GM23338 (cell line): Measurements from ENCODE around the gene TAGLN3. TPM values are rescaled to one million over a fixed set of nuclear protein-coding genes. Genes with fewer than 3 reads are reported as not detected.

Source experiments
- ATAC-seq: fragments of 200-7000 bp; cut with Tn5 transposase; 3 replicates; pipeline ENCODE4 v1.9.1; 2020
- DNase-seq: peaks from one replicate; pipeline ENCODE4 v3.0.0-alpha.2; 2015; ENCODE audit warnings: low spot score
- H2AFZ ChIP-seq: fragments of 200-600 bp; sonication (generic); 2 replicates; pipeline ENCODE4 v1.8.0; 2016; ENCODE audit warnings: antibody characterized with exemption, mild to moderate bottlenecking, moderate library complexity
- H3F3A ChIP-seq: fragments of 200-600 bp; sonication (generic); replicated peaks from 2 replicates; pipeline ENCODE4 v1.8.0; 2017; ENCODE audit warnings: antibody characterized with exemption, mixed run types, low read depth
- H3K27ac ChIP-seq: fragments of 200-600 bp; sonication (generic); 2 replicates; pipeline ENCODE4 v1.6.1; 2016; ENCODE audit warnings: low read depth
- H3K27me3 ChIP-seq: fragments of 200-600 bp; sonication (generic); 2 replicates; pipeline ENCODE4 v1.8.0; 2016; ENCODE audit warnings: mild to moderate bottlenecking, mixed run types, moderate library complexity; ENCODE audit not compliant: insufficient read depth
- H3K36me3 ChIP-seq: fragments of 200-600 bp; sonication (generic); 2 replicates; pipeline ENCODE4 v1.8.0; 2016; ENCODE audit warnings: mild to moderate bottlenecking; ENCODE audit not compliant: insufficient read depth
- H3K4me1 ChIP-seq: fragments of 200-600 bp; sonication (generic); 2 replicates; pipeline ENCODE4 v1.8.0; 2016; ENCODE audit warnings: mild to moderate bottlenecking, moderate library complexity; ENCODE audit not compliant: insufficient read depth
- H3K4me2 ChIP-seq: fragments of 200-600 bp; sonication (generic); 2 replicates; pipeline ENCODE4 v1.7.1; 2017; ENCODE audit warnings: mixed run types
- H3K4me3 ChIP-seq: fragments of 200-600 bp; sonication (generic); 2 replicates; pipeline ENCODE4 v1.6.1; 2016; ENCODE audit warnings: mixed run types
- H3K79me2 ChIP-seq: fragments of 200-600 bp; sonication (generic); replicated peaks from 2 replicates; pipeline ENCODE4 v1.8.0; 2017; ENCODE audit warnings: mild to moderate bottlenecking; ENCODE audit not compliant: insufficient read depth
- H3K9me2 ChIP-seq: fragments of 200-600 bp; sonication (generic); 2 replicates; pipeline ENCODE4 v1.8.0; 2017; ENCODE audit not compliant: insufficient read depth
- H4K20me1 ChIP-seq: fragments of 200-600 bp; sonication (generic); replicated peaks from 2 replicates; pipeline ENCODE4 v1.8.0; 2017; ENCODE audit warnings: mild to moderate bottlenecking; ENCODE audit not compliant: insufficient read depth
- H3K27ac Mint-ChIP-seq: 2 replicates; pipeline ENCODE4 v1.8.0; 2020; ENCODE audit warnings: inconsistent platforms, mild to moderate bottlenecking, moderate library complexity, mixed read lengths
- H3K27me3 Mint-ChIP-seq: 3 replicates; pipeline ENCODE4 v1.8.0; 2022; ENCODE audit warnings: low read depth, mild to moderate bottlenecking, moderate library complexity, mixed read lengths, inconsistent platforms; ENCODE audit not compliant: insufficient read depth, poor library complexity
- H3K36me3 Mint-ChIP-seq: 3 replicates; pipeline ENCODE4 v1.8.0; 2021; ENCODE audit warnings: low read depth, mild to moderate bottlenecking, inconsistent platforms, moderate library complexity, mixed read lengths
- H3K4me1 Mint-ChIP-seq: 3 replicates; pipeline ENCODE4 v1.8.0; 2020; ENCODE audit warnings: mild to moderate bottlenecking, inconsistent platforms, mixed read lengths
- H3K4me3 Mint-ChIP-seq: 3 replicates; pipeline ENCODE4 v1.8.0; 2021; ENCODE audit warnings: moderate library complexity, mild to moderate bottlenecking, inconsistent platforms, mixed read lengths
- H3K9me3 Mint-ChIP-seq: 3 replicates; pipeline ENCODE4 v1.8.0; 2020; ENCODE audit warnings: moderate library complexity, mild to moderate bottlenecking, inconsistent platforms, mixed read lengths
- CREB1 ChIP-seq: fragments of 250-450 bp; sonication (Bioruptor Pico); IDR thresholded peaks from 2 replicates; pipeline ENCODE4 v1.5.0; 2020; ENCODE audit warnings: low read depth, mild to moderate bottlenecking, moderate library complexity
- CTCF ChIP-seq, 2 experiments: fragments of 200-600 bp in 1 of 2; sonication (generic) in 1 of 2; conservative IDR thresholded peaks; 2 replicates each; pipeline versions ENCODE4 v1.5.1 to v1.6.1; 2016 to 2017; ENCODE audit warnings: antibody characterized with exemption in 2 of 2, low read depth in 2 of 2, mild to moderate bottlenecking in 2 of 2, moderate library complexity in 1 of 2
- ETS1 ChIP-seq: IDR thresholded peaks from 2 replicates; pipeline ENCODE4 v1.6.1; 2016; ENCODE audit warnings: antibody characterized with exemption
- EZH2phosphoT487 ChIP-seq: fragments of 200-600 bp; sonication (generic); IDR thresholded peaks from one replicate; pipeline ENCODE4 v1.8.1; 2018; ENCODE audit warnings: antibody characterized with exemption; ENCODE audit not compliant: unreplicated experiment
- JUNB ChIP-seq: IDR thresholded peaks from one replicate; pipeline ENCODE4 v1.6.1; 2016; ENCODE audit warnings: antibody characterized with exemption; ENCODE audit not compliant: unreplicated experiment
- POLR2AphosphoS5 ChIP-seq: IDR thresholded peaks from 2 replicates; pipeline ENCODE4 v1.6.1; 2016; ENCODE audit warnings: antibody characterized with exemption, low read depth
- STAT1 ChIP-seq: IDR thresholded peaks from one replicate; pipeline ENCODE4 v1.6.1; 2016; ENCODE audit warnings: antibody characterized with exemption; ENCODE audit not compliant: unreplicated experiment
- ZNF331 ChIP-seq: fragments of 250-450 bp; sonication (Bioruptor Pico); IDR thresholded peaks from 2 replicates; pipeline ENCODE4 v1.5.0; 2020; ENCODE audit warnings: low read depth, mild to moderate bottlenecking, moderate library complexity
- ZNF462 ChIP-seq: fragments of 250-450 bp; sonication (Bioruptor Pico); IDR thresholded peaks from 2 replicates; pipeline ENCODE4 v1.5.0; 2020; ENCODE audit warnings: mild to moderate bottlenecking, moderate library complexity
- long read RNA-seq: library from polyadenylated mRNA; unstranded; transcript quantifications from one replicate; pipeline ENCODE4 v2.0.0, GENCODE V29; 2020; ENCODE audit not compliant: unreplicated experiment
- polyA plus RNA-seq: library from polyadenylated mRNA; unstranded; fragments of >200 nt; fragmentation: Nextera tagmentation; extraction: Ambion mirVana; gene quantifications from 2 replicates; pipeline ENCODE4 v1.2.1, GENCODE V29; 2016
- total RNA-seq: library from RNA; depleted of rRNA; stranded (reverse); fragments of >200 nt; shearing (Covaris generic); gene quantifications from 2 replicates; pipeline ENCODE4 v1.2.3, GENCODE V29; 2014; rRNA removed

Gene TAGLN3
- total RNA-seq (6.8 and 8.2 TPM in 2 replicates), polyA plus RNA-seq (12.6 and 13.0 TPM in 2 replicates)
- long read RNA-seq, partial matches to known transcripts, result 0 of 4 reads
- long read RNA-seq, other reads (novel, unspliced or antisense), result 0 of 4 reads

GRCh38 chr3:111998636-111999483, at the start of gene TAGLN3:
TSS of gene TAGLN3 (plus strand) at chr3:111998922. CDS start at chr3:111999423, 501 bp downstream.
- no peaks in the 10 kb centered on the region for H3K79me2 ChIP-seq
- H3K4me3 Mint-ChIP-seq, result peak within 1 kb of the TSS; percentile 92
- DNase-seq, result peak; percentile 78
- peaks cover 27% of the 10 kb centered on the region for H3K4me1 Mint-ChIP-seq
- H4K20me1 ChIP-seq, result no peaks in the 10 kb centered on the region; the same call in 1 of the 2 replicates
- H3K9me3 Mint-ChIP-seq, result no peaks in the 10 kb centered on the region
- peak within 1 kb of the TSS; percentile 80 for H3K4me3 ChIP-seq
- no peak within 1 kb of the TSS for H3K27ac ChIP-seq
- H3K27me3 ChIP-seq, result peaks cover 22% of the 10 kb centered on the region
- TF ChIP-seq POLR2AphosphoS5, result peak; percentile 78
- no peak for TF ChIP-seq STAT1
- no peak for TF ChIP-seq ETS1
- H3K4me1 ChIP-seq, result peaks cover 22% of the 10 kb centered on the region
- H3K9me2 ChIP-seq, result no peaks in the 10 kb centered on the region
- peak within 1 kb of the TSS; percentile 85 for H3K4me2 ChIP-seq
- no peaks in the 10 kb centered on the region for H3K36me3 ChIP-seq
- H3K36me3 Mint-ChIP-seq, result peaks cover 11% of the 10 kb centered on the region; the same call in 1 of the 3 replicates
- H3K27ac Mint-ChIP-seq, result no peak within 1 kb of the TSS
- peak; percentile 86 for ATAC-seq
- H3K27me3 Mint-ChIP-seq, result peaks cover 21% of the 10 kb centered on the region
- peak within 1 kb of the TSS; percentile 98 for H2AFZ ChIP-seq
- no peaks in the 10 kb centered on the region for H3F3A ChIP-seq

GRCh38 chr3:111949712-111950111, 49.0 kb upstream of the TAGLN3 start:
- Histone ChIP-seq H3K9me2 (no peaks in the 10 kb centered on the region), H3F3A (no peaks in the 10 kb centered on the region), H3K27ac (no peak overlapping the region), H3K36me3 (no peaks in the 10 kb centered on the region), H4K20me1 (no peaks in the 10 kb centered on the region), H3K4me3 (no peak overlapping the region), H3K4me1 (peaks cover 8% of the 10 kb centered on the region; the same call in 1 of the 2 replicates), H3K4me2 (no peak overlapping the region), H3K27me3 (no peaks in the 10 kb centered on the region), H3K79me2 (no peaks in the 10 kb centered on the region), H2AFZ (no peak overlapping the region)
- H3K27ac Mint-ChIP-seq, result no peak overlapping the region
- H3K27me3 Mint-ChIP-seq, result no peaks in the 10 kb centered on the region
- peaks cover 14% of the 10 kb centered on the region for H3K4me1 Mint-ChIP-seq
- no peaks in the 10 kb centered on the region for H3K9me3 Mint-ChIP-seq
- DNase-seq, result no peak
- TF ChIP-seq JUNB, result no peak
- TF ChIP-seq CREB1, result no peak
- TF ChIP-seq POLR2AphosphoS5, result no peak
- no peak for TF ChIP-seq CTCF (conservative IDR thresholded peaks at IDR 0.05; ENCODE audit: low read depth in 2 of 2)
- no peak for TF ChIP-seq ZNF331
- no peak for TF ChIP-seq ZNF462 (CRISPR knock-in tag)
- TF ChIP-seq EZH2phosphoT487, result no peak
- TF ChIP-seq STAT1, result no peak
- no peaks in the 10 kb centered on the region; the same call in 2 of the 3 replicates for H3K36me3 Mint-ChIP-seq
- ATAC-seq, result no peak
- no peak overlapping the region for H3K4me3 Mint-ChIP-seq
